IPS-18c (cell line): ENCODE measurements around the gene NPHP4.

Experiments used
- H3K4me3 ChIP-seq: 2 replicates; pipeline ENCODE4 v1.7.0; 2013; ENCODE audit warnings: low read depth, mild to moderate bottlenecking, low read length, moderate library complexity; ENCODE audit not compliant: insufficient read depth
- H3K9me3 ChIP-seq: one replicate; pipeline ENCODE4 v1.6.1; 2013; ENCODE audit warnings: mild to moderate bottlenecking, low read length, moderate library complexity; ENCODE audit not compliant: control insufficient read depth, insufficient read depth

The NPHP4 gene

DNA sequence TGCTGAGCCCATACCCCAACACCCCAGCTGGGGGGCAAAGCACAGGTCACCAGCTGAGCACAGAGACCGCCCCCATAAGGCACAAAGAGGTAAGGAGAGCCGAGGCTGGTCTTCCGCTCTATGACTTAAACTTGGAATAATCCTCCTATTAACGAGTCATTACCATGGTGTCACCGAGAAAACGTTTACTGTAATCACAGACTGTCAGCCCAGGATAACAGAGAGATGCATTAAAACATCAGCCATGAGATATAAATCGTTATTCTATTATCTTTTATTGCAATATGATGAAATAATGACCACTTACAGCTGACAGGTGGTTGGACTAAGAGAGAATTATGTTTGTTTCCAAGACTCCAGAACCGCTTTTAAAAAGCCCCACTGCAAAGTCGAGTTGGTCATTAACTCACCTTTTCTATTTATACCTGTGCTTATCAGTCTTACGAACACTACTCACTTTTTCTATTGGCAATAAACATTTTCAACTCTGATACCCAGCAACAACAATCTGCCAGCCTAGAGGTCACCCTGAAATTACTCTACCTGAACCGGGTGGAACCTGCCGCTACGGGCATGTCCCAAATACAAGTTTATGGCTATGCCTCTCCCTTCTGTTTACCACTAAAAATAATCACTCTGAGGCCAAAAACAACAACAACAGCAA lies 21.5 kb downstream of the NPHP4 start:
- H3K9me3 ChIP-seq = no peaks in the 10 kb centered on the region
- H3K4me3 ChIP-seq = no peak overlapping the region

DNA sequence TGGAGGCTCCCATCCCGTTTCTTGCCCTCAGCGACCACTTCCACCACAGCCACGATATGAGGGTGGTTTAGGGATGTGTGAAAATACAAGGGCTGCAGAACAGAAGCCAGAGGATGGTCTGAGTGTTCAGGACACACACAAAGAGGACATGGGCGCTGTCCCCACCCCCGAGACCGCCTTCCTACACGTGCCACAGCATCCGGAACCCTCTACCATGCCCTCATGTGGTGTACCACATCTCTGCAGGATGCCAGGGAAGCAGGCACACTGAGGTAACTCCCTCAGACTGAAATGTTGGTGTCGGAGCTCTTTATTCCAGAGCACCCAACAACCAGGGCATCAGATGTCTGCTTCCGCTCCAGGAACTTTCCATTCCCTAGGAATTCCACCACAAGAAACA lies 23.1 kb downstream of the NPHP4 start:
- Histone ChIP-seq H3K4me3 (no peak overlapping the region), H3K9me3 (no peaks in the 10 kb centered on the region)

GRCh38 chr1:5968161-5968736 lies 24.0 kb downstream of the NPHP4 start:
- no peaks in the 10 kb centered on the region for H3K9me3 ChIP-seq
- no peak overlapping the region for H3K4me3 ChIP-seq

DNA sequence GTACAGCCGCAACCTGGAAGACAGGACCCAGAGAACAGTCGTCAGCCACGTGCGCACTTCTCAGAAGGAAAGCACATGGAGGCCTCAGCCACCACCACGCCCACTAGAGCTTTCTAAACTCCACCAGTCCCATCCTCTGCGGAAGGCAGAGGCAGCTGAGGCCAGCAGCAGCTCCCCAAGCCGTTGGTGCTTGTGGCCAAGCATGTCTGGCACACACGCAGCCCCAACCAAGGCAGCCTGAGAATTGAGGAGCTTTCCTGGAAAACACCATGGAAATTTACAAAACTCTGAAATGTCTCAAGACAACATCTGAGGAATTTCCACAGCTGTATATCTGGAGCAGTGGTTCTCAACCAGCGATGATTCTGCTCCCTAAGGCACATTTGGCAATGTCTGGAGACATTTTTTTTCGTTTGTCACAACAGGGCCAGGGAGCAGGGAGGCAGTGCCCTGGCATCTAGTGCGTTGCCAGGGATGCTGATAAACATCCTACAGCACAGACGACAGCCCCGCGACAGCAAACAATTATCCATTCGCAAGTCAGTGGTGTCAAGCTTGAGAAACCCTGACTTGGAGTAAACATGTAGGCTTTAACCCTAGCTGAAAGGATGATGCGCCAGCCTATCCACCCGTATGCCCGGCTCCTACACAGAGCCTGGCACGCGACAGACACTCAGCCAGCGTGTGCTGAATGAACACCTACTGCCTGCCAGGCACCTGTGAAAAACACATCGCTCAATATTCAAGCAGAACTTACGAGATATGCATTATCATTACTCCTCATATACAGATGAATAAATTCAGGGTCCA lies 24.7 kb downstream of the NPHP4 start:
- H3K4me3 ChIP-seq = no peak overlapping the region
- no peaks in the 10 kb centered on the region for H3K9me3 ChIP-seq

- H3K4me3 ChIP-seq = no peak overlapping the region
Observed at GRCh38 chr1:5966543-5967205, 25.6 kb downstream of the NPHP4 start.

GRCh38 chr1:5965586-5966131 lies 26.6 kb downstream of the NPHP4 start:
- no peak overlapping the region for H3K4me3 ChIP-seq
- H3K9me3 ChIP-seq = no peaks in the 10 kb centered on the region

More at GRCh38 chr1:5966543-5967205, 25.6 kb downstream of the NPHP4 start:
- H3K9me3 ChIP-seq = no peaks in the 10 kb centered on the region

GRCh38 chr1:5962265-5963105 lies 29.7 kb downstream of the NPHP4 start:
- Histone ChIP-seq H3K9me3 (no peaks in the 10 kb centered on the region), H3K4me3 (no peak overlapping the region)

DNA sequence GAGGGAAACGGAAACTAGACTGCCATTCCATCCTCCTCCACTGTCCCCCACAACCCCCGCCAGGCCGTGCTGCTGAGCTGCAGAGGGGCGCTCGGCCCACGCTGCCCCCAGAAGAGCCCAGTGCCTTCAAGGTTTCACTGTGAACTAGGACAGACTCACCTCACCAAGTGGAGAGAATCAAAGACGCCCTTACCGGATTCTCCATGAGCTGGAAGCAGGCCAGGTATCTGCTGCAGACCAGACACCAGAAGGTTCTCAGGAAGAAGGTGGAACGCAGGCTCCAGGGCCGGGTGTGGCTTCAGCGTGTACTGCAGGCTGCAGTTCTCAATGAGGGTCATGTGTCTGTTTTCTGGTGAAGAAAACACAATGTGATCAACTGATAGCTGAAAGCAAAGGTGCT lies 30.6 kb downstream of the NPHP4 start:
- Histone ChIP-seq H3K4me3 (no peak overlapping the region), H3K9me3 (no peaks in the 10 kb centered on the region)

- Histone ChIP-seq H3K4me3 (no peak overlapping the region), H3K9me3 (no peaks in the 10 kb centered on the region)
Observed at GRCh38 chr1:5960336-5960735, 31.9 kb downstream of the NPHP4 start.

GRCh38 chr1:5959667-5960230 lies 32.5 kb downstream of the NPHP4 start:
- no peak overlapping the region for H3K4me3 ChIP-seq
- no peaks in the 10 kb centered on the region for H3K9me3 ChIP-seq

GRCh38 chr1:5959087-5959486 lies 33.1 kb downstream of the NPHP4 start:
- Histone ChIP-seq H3K4me3 (no peak overlapping the region), H3K9me3 (no peaks in the 10 kb centered on the region)

DNA sequence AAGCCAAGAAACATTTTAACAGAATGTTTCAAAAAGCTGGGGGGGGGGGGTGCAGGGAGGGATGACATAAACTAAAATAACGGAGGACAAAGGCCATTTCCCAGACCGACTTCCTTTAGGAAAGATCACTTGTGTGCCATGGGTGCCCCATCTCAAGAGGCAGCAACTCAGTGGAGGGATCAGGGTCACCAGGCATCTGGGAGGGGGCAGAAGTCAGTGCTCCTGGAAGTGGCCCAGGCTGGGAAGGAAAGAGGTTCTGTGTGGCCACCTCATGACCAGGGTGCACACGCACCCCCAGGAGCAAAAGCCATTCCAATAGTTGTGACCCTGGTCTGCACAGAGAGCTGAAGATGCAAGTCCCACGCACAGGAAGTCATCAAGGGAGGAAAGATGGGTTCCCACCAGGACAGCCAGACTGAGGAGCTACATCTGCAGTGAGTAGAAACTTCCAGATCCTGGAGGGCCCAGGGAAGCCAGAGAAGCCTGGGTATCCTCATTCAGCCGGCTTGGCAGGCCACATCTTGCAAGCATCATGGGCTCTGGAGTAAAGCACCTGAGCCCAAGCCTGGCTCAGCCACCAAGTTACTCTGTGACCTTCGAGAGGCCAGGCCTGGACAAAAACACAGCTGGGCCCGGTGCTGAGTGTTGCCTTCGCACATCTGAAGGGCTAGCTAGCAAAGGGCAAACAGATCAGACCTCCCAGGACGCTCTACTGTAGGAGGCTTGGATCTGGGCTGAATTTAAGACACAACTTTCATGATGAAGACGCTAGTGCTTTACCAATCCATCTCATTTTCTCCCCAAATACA lies 36.0 kb downstream of the NPHP4 start:
- no peaks in the 10 kb centered on the region for H3K9me3 ChIP-seq
- no peak overlapping the region for H3K4me3 ChIP-seq

DNA sequence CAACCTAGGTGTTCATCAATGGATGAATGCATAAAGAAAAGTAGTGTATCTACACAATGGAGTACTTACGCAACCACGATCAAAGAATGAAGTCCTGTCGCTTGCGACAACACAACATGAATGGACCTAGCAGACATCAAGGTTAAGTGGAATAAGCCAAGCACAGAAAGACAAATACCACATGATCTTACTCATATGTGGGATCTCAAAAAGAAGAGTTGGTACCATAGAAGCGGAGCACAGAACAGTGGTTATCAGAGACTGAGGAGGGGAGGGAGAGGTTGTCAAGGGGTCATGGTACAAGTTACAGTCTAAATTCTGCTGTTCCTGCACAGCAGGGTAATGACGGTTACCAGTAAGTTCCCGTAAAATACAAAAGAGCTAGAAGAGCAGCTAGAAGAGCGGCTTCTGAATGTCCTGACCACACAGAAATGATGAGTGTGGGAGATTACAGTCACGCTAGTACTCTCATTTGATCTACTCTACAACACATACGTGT lies 36.7 kb downstream of the NPHP4 start:
- H3K9me3 ChIP-seq = no peaks in the 10 kb centered on the region
- no peak overlapping the region for H3K4me3 ChIP-seq

DNA sequence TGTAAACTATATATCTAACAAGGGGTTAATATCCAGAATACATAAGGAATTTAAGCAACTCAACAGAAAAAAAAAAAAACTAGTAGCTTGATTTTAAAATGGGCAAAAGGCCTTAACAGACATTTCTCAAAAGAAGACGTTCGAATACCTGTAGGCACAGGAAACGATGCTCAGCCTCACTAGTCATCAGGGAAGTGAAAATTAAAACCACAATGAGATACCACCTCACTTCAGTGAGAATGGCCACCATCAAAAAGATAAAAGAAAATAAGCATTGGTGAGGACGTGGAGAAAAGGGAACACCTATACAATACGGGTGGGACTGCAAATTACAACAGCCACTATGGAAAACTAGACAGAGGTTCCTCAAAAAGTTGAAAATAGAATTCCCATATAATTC lies 37.3 kb downstream of the NPHP4 start:
- Histone ChIP-seq H3K9me3 (no peaks in the 10 kb centered on the region), H3K4me3 (no peak overlapping the region)

- no peak overlapping the region for H3K4me3 ChIP-seq
- no peaks in the 10 kb centered on the region for H3K9me3 ChIP-seq
Observed at GRCh38 chr1:5953386-5953785, 38.8 kb downstream of the NPHP4 start.
